Measurements from ENCODE around the gene SULT4A1.

- no peak for TF ChIP-seq KDM1A (IDR thresholded peaks at IDR 0.05; ENCODE audit: borderline replicate concordance)
- TF ChIP-seq USF2 (IDR thresholded peaks at IDR 0.05; ENCODE audit: borderline replicate concordance, low read depth, low read length): no peak
- TF ChIP-seq BACH1 (IDR thresholded peaks at IDR 0.05; ENCODE audit: borderline replicate concordance): no peak
- no peak for TF ChIP-seq SIN3A (IDR thresholded peaks at IDR 0.05; ENCODE audit: low read depth, low read length)
- no peak for TF ChIP-seq EZH2 (IDR thresholded peaks at IDR 0.05; ENCODE audit: borderline replicate concordance, control insufficient read depth, low read depth, low read length)
These were observed 14.7 kb downstream of the SULT4A1 start for GRCh38 chr22:43847376-43848289.

Data from GM12878 (cell line).